PC-9 (cell line): ENCODE results near the gene SLC9A4. TPM values are rescaled to one million over a fixed set of nuclear protein-coding genes. Genes with fewer than 3 reads are reported as not detected.
A peak's percentile ranks its signal among the peaks of the same experiment; 100 is the strongest.

Experiments used
- BruUV-seq: library from RNA; stranded (reverse); fragments of 400-500 nt; replicated peaks from 2 replicates; lab custom pipeline; 2021; lab: Mats Ljungman, UMichigan
- CTCF ChIA-PET: fragments of 300-600 bp; sonication (Branson Sonifier 250); formaldehyde crosslinking; loops from one replicate; lab custom pipeline; 2022; ENCODE audit warnings: antibody characterized with exemption; lab: Charles Lee
- POLR2A ChIA-PET: fragments of 300-600 bp; sonication (Branson Sonifier 250); formaldehyde crosslinking; loops from one replicate; lab custom pipeline; 2022; ENCODE audit warnings: antibody characterized with exemption; ENCODE audit not compliant: unreplicated experiment; lab: Charles Lee
- DNase-seq, 2 experiments: peaks; one replicate each; pipeline versions ENCODE4 v3.0.0 to v3.0.0-alpha.2; 2015 to 2022; ENCODE audit warnings: mixed read lengths in 1 of 2
- H2AFZ ChIP-seq: fragments of 200-600 bp; sonication (generic); 2 replicates; pipeline ENCODE4 v1.8.1; 2017; ENCODE audit warnings: antibody characterized with exemption
- H3F3A ChIP-seq: fragments of 200-600 bp; sonication (generic); 2 replicates; pipeline ENCODE4 v1.8.1; 2017; ENCODE audit warnings: antibody characterized with exemption, mild to moderate bottlenecking, low read depth; ENCODE audit not compliant: insufficient read depth
- H3K27ac ChIP-seq: fragments of 200-600 bp; sonication (generic); 2 replicates; pipeline ENCODE4 v1.6.1; 2016; ENCODE audit warnings: mixed run types
- H3K27me3 ChIP-seq: fragments of 200-600 bp; sonication (generic); 2 replicates; pipeline ENCODE4 v1.6.1; 2016; ENCODE audit warnings: low read depth, mixed run types; ENCODE audit not compliant: insufficient read depth
- H3K36me3 ChIP-seq: fragments of 200-600 bp; sonication (generic); 2 replicates; pipeline ENCODE4 v1.6.1; 2016; ENCODE audit warnings: low read depth, mixed run types
- H3K4me1 ChIP-seq: fragments of 200-600 bp; sonication (generic); replicated peaks from 2 replicates; pipeline ENCODE4 v1.6.1; 2016; ENCODE audit warnings: mixed run types; ENCODE audit not compliant: insufficient read depth
- H3K4me2 ChIP-seq: fragments of 200-600 bp; sonication (generic); 2 replicates; pipeline ENCODE4 v1.6.1; 2017; ENCODE audit warnings: mixed run types
- H3K4me3 ChIP-seq: fragments of 200-600 bp; sonication (generic); 2 replicates; pipeline ENCODE4 v1.6.1; 2016; ENCODE audit warnings: mixed run types
- H3K79me2 ChIP-seq: fragments of 200-600 bp; sonication (generic); 2 replicates; pipeline ENCODE4 v1.6.1; 2017; ENCODE audit warnings: low read depth, mixed run types
- H3K9me2 ChIP-seq: fragments of 200-600 bp; sonication (generic); 2 replicates; pipeline ENCODE4 v1.8.1; 2017; ENCODE audit warnings: mild to moderate bottlenecking; ENCODE audit not compliant: insufficient read depth
- H3K9me3 ChIP-seq: fragments of 200-600 bp; sonication (generic); 2 replicates; pipeline ENCODE4 v1.8.1; 2016; ENCODE audit warnings: low read depth; ENCODE audit not compliant: insufficient read depth
- H4K20me1 ChIP-seq: fragments of 200-600 bp; sonication (generic); 2 replicates; pipeline ENCODE4 v1.8.1; 2017; ENCODE audit not compliant: insufficient read depth
- CTCF ChIP-seq: fragments of 200-600 bp; sonication (generic); conservative IDR thresholded peaks from 2 replicates; pipeline ENCODE4 v1.6.1; 2017; ENCODE audit warnings: mixed run types, antibody characterized with exemption, mild to moderate bottlenecking, moderate library complexity
- EZH2 ChIP-seq: fragments of 200-600 bp; sonication (generic); IDR thresholded peaks from 2 replicates; pipeline ENCODE4 v1.8.0; 2017; ENCODE audit warnings: antibody characterized with exemption, low read depth
- intact Hi-C: fragments of 100-400 bp; cut with micrococcal nuclease; formaldehyde crosslinking; loops from one replicate; pipeline ENCODE4 v1.10.0; 2022; ENCODE audit not compliant: unreplicated experiment
- total RNA-seq: library from RNA; stranded (reverse); gene quantifications from 2 replicates; pipeline ENCODE4 v1.2.3, GENCODE V29; 2021

SLC9A4 gene
- total RNA-seq, 1 experiment from 2014 or later: 0.85 TPM

- POLR2A ChIA-PET: no interaction called here
- CTCF ChIA-PET: interaction anchor here (1.6 kb wide), 1 partner anchor 233 kb away, joined by 3 read pairs; no protein-coding TSS in a partner anchor
- intact Hi-C loops: loop anchor here (5.0 kb wide), 1 partner anchor 337 kb away; no protein-coding TSS in a partner anchor
- H3F3A ChIP-seq: no peaks in the 10 kb centered on the region
- no peaks in the 10 kb centered on the region for H3K9me2 ChIP-seq
- no peak overlapping the region for H2AFZ ChIP-seq
- H3K36me3 ChIP-seq: no peaks in the 10 kb centered on the region
- no peaks in the 10 kb centered on the region for H4K20me1 ChIP-seq
- H3K79me2 ChIP-seq: no peaks in the 10 kb centered on the region
- H3K27ac ChIP-seq: no peak overlapping the region
- no peak for DNase-seq
- no peak for TF ChIP-seq EZH2
- no peak overlapping the region for H3K4me2 ChIP-seq
- H3K4me3 ChIP-seq: no peak overlapping the region
- no peaks in the 10 kb centered on the region for H3K27me3 ChIP-seq
- BruUV-seq: no TSS peak
- H3K9me3 ChIP-seq: peaks cover 12% of the 10 kb centered on the region; the same call in 1 of the 2 replicates
- H3K4me1 ChIP-seq: peaks cover 9% of the 10 kb centered on the region; the same call in 1 of the 2 replicates
These were observed 2.9 kb upstream of the SLC9A4 start for GRCh38 chr2:102470168-102470567.

- CTCF ChIA-PET: interaction anchor here (0.7 to 1.6 kb wide), 13 partner anchors 14 to 230 kb away, joined by 3 to 28 read pairs (median 3); no protein-coding TSS in a partner anchor
- POLR2A ChIA-PET: interaction anchor here (0.6 kb wide), 1 partner anchor 114 kb away, joined by 4 read pairs; no protein-coding TSS in a partner anchor
- Histone ChIP-seq H3K9me3 (peaks cover 12% of the 10 kb centered on the region; the same call in 1 of the 2 replicates), H3K4me3 (no peak overlapping the region), H3K27ac (no peak overlapping the region), H3K4me2 (peak overlapping the region; percentile 46; the same call in 1 of the 2 replicates), H3K79me2 (no peaks in the 10 kb centered on the region), H3K27me3 (no peaks in the 10 kb centered on the region), H3K36me3 (no peaks in the 10 kb centered on the region), H3K9me2 (no peaks in the 10 kb centered on the region; the same call in 1 of the 2 replicates), H3F3A (no peaks in the 10 kb centered on the region), H2AFZ (no peak overlapping the region), H4K20me1 (no peaks in the 10 kb centered on the region), H3K4me1 (peaks cover 9% of the 10 kb centered on the region; the same call in 1 of the 2 replicates)
- no peak for TF ChIP-seq EZH2
- TF ChIP-seq CTCF: no peak
- DNase-seq: no peak
- no TSS peak for BruUV-seq
- intact Hi-C loops: loop anchor here (1.0 to 5.0 kb wide), 7 partner anchors 15 to 334 kb away; no protein-coding TSS in a partner anchor
These were observed 605 bp downstream of the SLC9A4 start for GRCh38 chr2:102473631-102474030.

GRCh38 chr2:102474785-102475184, 1.8 kb downstream of the SLC9A4 start:
- no peaks in the 10 kb centered on the region for H3K27me3 ChIP-seq
- H2AFZ ChIP-seq: no peak overlapping the region
- DNase-seq: no peak
- H3F3A ChIP-seq: no peaks in the 10 kb centered on the region
- TF ChIP-seq CTCF: no peak
- no peak for TF ChIP-seq EZH2
- no peak overlapping the region for H3K27ac ChIP-seq
- no peaks in the 10 kb centered on the region for H4K20me1 ChIP-seq
- ChIA-PET CTCF (interaction anchor here (1.8 kb wide), 1 partner anchor 117 kb away, joined by 4 read pairs; no protein-coding TSS in a partner anchor), POLR2A (no interaction called here)
- no peaks in the 10 kb centered on the region for H3K36me3 ChIP-seq
- no peaks in the 10 kb centered on the region for H3K79me2 ChIP-seq
- H3K9me3 ChIP-seq: peaks cover 6% of the 10 kb centered on the region; the same call in 1 of the 2 replicates
- H3K4me3 ChIP-seq: no peak overlapping the region
- H3K9me2 ChIP-seq: no peaks in the 10 kb centered on the region; the same call in 1 of the 2 replicates
- BruUV-seq: no TSS peak
- peaks cover 9% of the 10 kb centered on the region; the same call in 1 of the 2 replicates for H3K4me1 ChIP-seq
- H3K4me2 ChIP-seq: no peak overlapping the region
- intact Hi-C loops: loop anchor here (5.0 kb wide), 1 partner anchor 333 kb away; no protein-coding TSS in a partner anchor
